HCT116 (cell line): ENCODE data around the gene NOP53. TPM values are rescaled to one million over a fixed set of nuclear protein-coding genes. Genes with fewer than 3 reads are reported as not detected.

ENCODE experiments used
- ATAC-seq: fragments of 200-7000 bp; cut with Tn5 transposase; 2 replicates; pipeline ENCODE4 v1.9.1; 2020; ENCODE audit warnings: mild to moderate bottlenecking, moderate library complexity
- BruUV-seq: library from RNA; stranded (reverse); fragments of 400-500 nt; replicated peaks from 2 replicates; lab custom pipeline; 2021; lab: Mats Ljungman, UMichigan
- CTCF ChIA-PET: fragments of 300-600 bp; sonication (Branson Sonifier 250); formaldehyde crosslinking; loops from one replicate; lab custom pipeline; 2021; ENCODE audit warnings: antibody characterized with exemption; lab: Charles Lee
- POLR2A ChIA-PET: fragments of 300-600, 350-600 bp; sonication (Branson Sonifier 250); formaldehyde crosslinking; loops from one replicate; lab custom pipeline; 2021; ENCODE audit warnings: antibody characterized with exemption; lab: Charles Lee
- RAD21 ChIA-PET, 2 experiments: fragments of 300-600 bp; sonication (Branson Sonifier 250); formaldehyde crosslinking; loops; one replicate each; lab custom pipeline; 2023; ENCODE audit warnings: low total read pairs in 2 of 2; ENCODE audit not compliant: uncharacterized antibody in 2 of 2, unreplicated experiment in 2 of 2, low non-redundant PET in 1 of 2; lab: Charles Lee
- DNase-seq: peaks from one replicate; pipeline ENCODE4 v3.0.0-alpha.2; 2010; ENCODE audit warnings: low read depth, low spot score
- H2AFZ ChIP-seq: fragments of 200-600 bp; shearing (Covaris generic), sonication (generic); 2 replicates; pipeline ENCODE4 v1.6.1; 2017; ENCODE audit warnings: low read depth, mixed run types, mixed read lengths, antibody characterized with exemption, low read length; ENCODE audit not compliant: poor library complexity, severe bottlenecking
- H3K27ac ChIP-seq: 2 replicates; pipeline ENCODE4 v1.5.1; 2012; ENCODE audit warnings: low read depth, low read length
- H3K27me3 ChIP-seq: fragments of 200-600 bp; sonication (generic); 2 replicates; pipeline ENCODE4 v1.6.1; 2016; ENCODE audit warnings: mixed run types, low read length, mixed read lengths; ENCODE audit not compliant: insufficient read depth
- H3K36me3 ChIP-seq, 2 experiments: fragments of 200-500 bp in 1 of 2; fragments of 200-600 bp in 1 of 2; sonication (Bioruptor generic) in 1 of 2; sonication (generic) in 1 of 2; 2 replicates each; pipeline versions ENCODE4 v1.5.1 to v1.6.1; 2014 to 2016; ENCODE audit warnings: low read length in 2 of 2, inconsistent platforms in 1 of 2, mixed read lengths in 1 of 2, mixed run types in 1 of 2; ENCODE audit not compliant: insufficient read depth in 2 of 2, control insufficient read depth in 1 of 2
- H3K4me1 ChIP-seq, 2 experiments: fragments of 200-600 bp in 1 of 2; sonication (generic) in 1 of 2; 2 replicates each; pipeline versions ENCODE4 v1.5.1 to v1.6.1; 2012 to 2017; ENCODE audit warnings: low read length in 2 of 2, inconsistent platforms in 1 of 2, mild to moderate bottlenecking in 1 of 2, mixed read lengths in 1 of 2, mixed run types in 1 of 2, moderate library complexity in 1 of 2; ENCODE audit not compliant: insufficient read depth in 2 of 2, control insufficient read depth in 1 of 2
- H3K4me2 ChIP-seq: fragments of 200-600 bp; sonication (generic); 2 replicates; pipeline ENCODE4 v1.6.1; 2017; ENCODE audit warnings: mixed run types, low read length, mixed read lengths
- H3K4me3 ChIP-seq, 2 experiments: fragments of 200-600 bp in 1 of 2; sonication (generic) in 1 of 2; replicated peaks in 1 of 2; 2 replicates each; pipeline ENCODE4 v1.5.1; 2011 to 2016; ENCODE audit warnings: low read length in 2 of 2, control low read depth in 1 of 2, low read depth in 1 of 2, mild to moderate bottlenecking in 1 of 2, mixed read lengths in 1 of 2, mixed run types in 1 of 2
- H3K79me2 ChIP-seq: fragments of 200-600 bp; sonication (generic); 2 replicates; pipeline ENCODE4 v1.6.1; 2017; ENCODE audit warnings: mild to moderate bottlenecking, mixed run types, low read length, moderate library complexity, mixed read lengths; ENCODE audit not compliant: insufficient read depth
- H3K9ac ChIP-seq: fragments of 200-600 bp; sonication (generic); 2 replicates; pipeline ENCODE4 v1.6.1; 2016; ENCODE audit warnings: low read length, mixed read lengths
- H3K9me2 ChIP-seq: fragments of 200-600 bp; sonication (generic), shearing (Covaris generic); 2 replicates; pipeline ENCODE4 v1.6.1; 2017; ENCODE audit warnings: mixed run types, mild to moderate bottlenecking, moderate library complexity; ENCODE audit not compliant: insufficient read depth
- H3K9me3 ChIP-seq, 2 experiments: fragments of 200-500 bp in 1 of 2; fragments of 200-600 bp in 1 of 2; sonication (Bioruptor generic) in 1 of 2; sonication (generic) in 1 of 2; 2 replicates each; pipeline ENCODE4 v1.6.1; 2014 to 2017; ENCODE audit warnings: low read length in 2 of 2, mixed read lengths in 2 of 2, inconsistent platforms in 1 of 2, low read depth in 1 of 2, mild to moderate bottlenecking in 1 of 2, mixed run types in 1 of 2, moderate library complexity in 1 of 2; ENCODE audit not compliant: control insufficient read depth in 1 of 2, insufficient read depth in 1 of 2
- H4K20me1 ChIP-seq: fragments of 200-600 bp; sonication (generic), shearing (Covaris generic); 2 replicates; pipeline ENCODE4 v1.6.1; 2017; ENCODE audit warnings: mixed run types, mild to moderate bottlenecking, moderate library complexity; ENCODE audit not compliant: insufficient read depth
- FOSL1 ChIP-seq: IDR thresholded peaks from 2 replicates; pipeline ENCODE4 v1.6.1; 2012; ENCODE audit warnings: low read depth
- JUND ChIP-seq: IDR thresholded peaks from 2 replicates; pipeline ENCODE4 v1.6.1; 2012
- POLR2A ChIP-seq: IDR thresholded peaks from 2 replicates; pipeline ENCODE4 v1.7.0; 2011; ENCODE audit warnings: borderline replicate concordance; ENCODE audit not compliant: insufficient read depth, insufficient read length; ENCODE audit errors: extremely low read depth
- RAD21 ChIP-seq: IDR thresholded peaks from 2 replicates; pipeline ENCODE4 v1.6.1; 2012; ENCODE audit warnings: low read depth, mild to moderate bottlenecking
- intact Hi-C: fragments of 100-400 bp; cut with micrococcal nuclease; formaldehyde crosslinking; loops from 2 replicates; pipeline ENCODE4 v1.10.0; 2022
- total RNA-seq: library from RNA; stranded (reverse); gene quantifications from one replicate; pipeline ENCODE4 v1.2.1, GENCODE V29; 2021; ENCODE audit not compliant: unreplicated experiment

NOP53 gene
- total RNA-seq, 1 experiment from 2014 or later = 322 TPM

GRCh38 chr19:47730521-47730889 is 14.8 kb upstream of the NOP53 start:
- intact Hi-C loops = no loop called here
- H3K36me3 ChIP-seq = peaks cover 2 to 18% of the 10 kb centered on the region in 2 experiments; a peak in 3 of 4 replicates
- ChIA-PET POLR2A (interaction anchor here (1.3 kb wide), 1 partner anchor 18 kb away, joined by 4 read pairs; the partner anchor contains the start of gene EHD2), RAD21 (no interaction called here), CTCF (interaction anchor here (9.2 kb wide), 1 partner anchor 18 kb away, joined by 62 read pairs; the partner anchor contains the start of gene EHD2)
- no peak for DNase-seq
- no peaks in the 10 kb centered on the region for H4K20me1 ChIP-seq
- no peak overlapping the region; the same call in 1 of the 2 replicates for H3K9ac ChIP-seq
- peaks cover 8% of the 10 kb centered on the region for H3K79me2 ChIP-seq
- peak overlapping the region; percentile 98 for H3K27ac ChIP-seq
- peaks cover 35 to 54% of the 10 kb centered on the region in 2 experiments for H3K4me1 ChIP-seq
- H3K9me3 ChIP-seq = no peaks in the 10 kb centered on the region
- no TSS peak for BruUV-seq
- H3K27me3 ChIP-seq = no peaks in the 10 kb centered on the region
- TF ChIP-seq POLR2A = no peak
- TF ChIP-seq FOSL1 = no peak
- TF ChIP-seq RAD21 = no peak
- ATAC-seq = no peak
- H3K4me2 ChIP-seq = peak overlapping the region; percentile 88
- no peaks in the 10 kb centered on the region for H3K9me2 ChIP-seq
- no peak overlapping the region for H2AFZ ChIP-seq
- peak overlapping the region; percentile 49 to 58; a peak in 2 of 4 replicates for H3K4me3 ChIP-seq

GRCh38 chr19:47730910-47731309 is 14.4 kb upstream of the NOP53 start:
- no TSS peak for BruUV-seq
- ATAC-seq (no peak), DNase-seq (no peak)
- Histone ChIP-seq H3K36me3 (peaks cover 2 to 14% of the 10 kb centered on the region in 2 experiments; a peak in 3 of 4 replicates), H3K27me3 (no peaks in the 10 kb centered on the region), H2AFZ (no peak overlapping the region), H4K20me1 (no peaks in the 10 kb centered on the region), H3K27ac (peak overlapping the region; percentile 98; the same call in 1 of the 2 replicates), H3K4me3 (no peak overlapping the region), H3K4me2 (peak overlapping the region; percentile 88; the same call in 1 of the 2 replicates), H3K9me2 (no peaks in the 10 kb centered on the region), H3K9ac (no peak overlapping the region), H3K9me3 (no peaks in the 10 kb centered on the region), H3K4me1 (peaks cover 33 to 50% of the 10 kb centered on the region in 2 experiments), H3K79me2 (peaks cover 8% of the 10 kb centered on the region)
- POLR2A ChIA-PET = no interaction called here
- intact Hi-C loops = no loop called here
- RAD21 ChIA-PET = no interaction called here
- TF ChIP-seq JUND = no peak
- CTCF ChIA-PET = no interaction called here
